ENCODE results near the gene CDHR2. TPM values are rescaled to one million over a fixed set of nuclear protein-coding genes. Genes with fewer than 3 reads are reported as not detected.

CDHR2 gene
- total and polyA plus RNA-seq, 2 donors (not counting 3 experiments of a cell fraction or from before 2014, with no cell fraction given): not detected

DNA sequence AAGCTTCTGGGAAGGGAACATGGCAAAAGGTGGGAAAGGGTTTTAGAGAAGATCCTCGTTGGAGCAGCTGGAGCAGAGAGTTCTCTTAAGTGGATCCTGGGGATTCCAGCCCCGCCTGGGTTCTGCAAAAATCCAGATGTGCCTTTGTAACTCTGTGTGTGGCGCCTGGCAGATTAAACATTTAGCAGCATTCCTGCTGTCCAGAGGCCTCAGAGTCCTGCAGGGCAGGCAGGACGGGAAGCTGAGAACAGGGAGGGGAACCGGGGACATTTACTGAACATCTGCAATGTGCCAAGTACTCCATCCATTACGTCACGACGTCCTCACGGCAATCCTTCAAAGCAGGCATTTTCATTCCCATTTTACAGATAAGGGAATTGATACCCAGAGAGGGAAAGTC is 87.3 kb downstream of the CDHR2 start:
- TF ChIP-seq FOS (IDR thresholded peaks at IDR 0.05; ENCODE audit: borderline replicate concordance, insufficient read depth, low read length) (no peak), GATA2 (IDR thresholded peaks at IDR 0.05; ENCODE audit: insufficient read depth, insufficient read length, low read depth, low read length) (no peak), POLR2AphosphoS5 (IDR thresholded peaks at IDR 0.05; ENCODE audit: insufficient read depth, low read depth, low read length) (no peak), POLR2A (IDR thresholded peaks at IDR 0.05; ENCODE audit: low read depth, low read length) (no peak), JUN (IDR thresholded peaks at IDR 0.05; ENCODE audit: borderline replicate concordance, insufficient read depth, insufficient read length, low read depth) (no peak), EZH2 (IDR thresholded peaks at IDR 0.05; ENCODE audit: borderline replicate concordance, low read depth, low read length, severe bottlenecking) (no peak), MYC (IDR thresholded peaks at IDR 0.05; ENCODE audit: low read depth, low read length) (no peak)
- TF ChIP-seq, protein P1, sequence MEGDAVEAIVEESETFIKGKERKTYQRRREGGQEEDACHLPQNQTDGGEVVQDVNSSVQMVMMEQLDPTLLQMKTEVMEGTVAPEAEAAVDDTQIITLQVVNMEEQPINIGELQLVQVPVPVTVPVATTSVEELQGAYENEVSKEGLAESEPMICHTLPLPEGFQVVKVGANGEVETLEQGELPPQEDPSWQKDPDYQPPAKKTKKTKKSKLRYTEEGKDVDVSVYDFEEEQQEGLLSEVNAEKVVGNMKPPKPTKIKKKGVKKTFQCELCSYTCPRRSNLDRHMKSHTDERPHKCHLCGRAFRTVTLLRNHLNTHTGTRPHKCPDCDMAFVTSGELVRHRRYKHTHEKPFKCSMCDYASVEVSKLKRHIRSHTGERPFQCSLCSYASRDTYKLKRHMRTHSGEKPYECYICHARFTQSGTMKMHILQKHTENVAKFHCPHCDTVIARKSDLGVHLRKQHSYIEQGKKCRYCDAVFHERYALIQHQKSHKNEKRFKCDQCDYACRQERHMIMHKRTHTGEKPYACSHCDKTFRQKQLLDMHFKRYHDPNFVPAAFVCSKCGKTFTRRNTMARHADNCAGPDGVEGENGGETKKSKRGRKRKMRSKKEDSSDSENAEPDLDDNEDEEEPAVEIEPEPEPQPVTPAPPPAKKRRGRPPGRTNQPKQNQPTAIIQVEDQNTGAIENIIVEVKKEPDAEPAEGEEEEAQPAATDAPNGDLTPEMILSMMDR (IDR thresholded peaks at IDR 0.05; ENCODE audit: extremely low read depth in 1 of 2, insufficient read depth in 1 of 2, low read depth in 1 of 2, low read length in 2 of 2): no peak
- TF ChIP-seq, protein P2, sequence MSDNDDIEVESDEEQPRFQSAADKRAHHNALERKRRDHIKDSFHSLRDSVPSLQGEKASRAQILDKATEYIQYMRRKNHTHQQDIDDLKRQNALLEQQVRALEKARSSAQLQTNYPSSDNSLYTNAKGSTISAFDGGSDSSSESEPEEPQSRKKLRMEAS (IDR thresholded peaks at IDR 0.05; ENCODE audit: insufficient read depth, insufficient read length): no peak
- no peak overlapping the region for H3K9ac ChIP-seq (replicated peaks; ENCODE audit: extremely low read depth, insufficient read depth, low read length)
- intact Hi-C loops (cut with micrococcal nuclease) (no loop called here), dilution Hi-C loops (cut with MboI; ENCODE audit: extremely low pct_ligation_motif_present, low sequenced_read_pairs) (no loop called here)
- H3K27ac ChIP-seq (ENCODE audit: insufficient read depth, low read depth, low read length): no peak overlapping the region
- H4K20me1 ChIP-seq (replicated peaks; ENCODE audit: control insufficient read depth, extremely low read depth, insufficient read depth, low read length): no peaks in the 10 kb centered on the region
- ChIA-PET POLR2A (no interaction called here), CTCF (interaction anchor here (2.3 kb wide), 1 partner anchor 24 kb away, joined by 7 read pairs; no protein-coding TSS in a partner anchor)
- no TSS peak for BruUV-seq (replicated peaks)
- FAIRE-seq (no peak), DNase-seq (ENCODE audit: low read depth, low spot score) (no peak)
- H3K4me1 ChIP-seq (ENCODE audit: control insufficient read depth, extremely low read depth, insufficient read depth, low read length): no peaks in the 10 kb centered on the region
- H3K4me3 ChIP-seq (replicated peaks in 1 of 3; ENCODE audit: insufficient read depth in 1 of 3, low read depth in 1 of 3, low read length in 3 of 3): no peak overlapping the region
- no peaks in the 10 kb centered on the region for H3K79me2 ChIP-seq (ENCODE audit: control insufficient read depth, insufficient read depth, low read length)
- no peak overlapping the region for H2AFZ ChIP-seq (ENCODE audit: low read depth, low read length)
- H3K4me2 ChIP-seq (ENCODE audit: insufficient read depth, low read length): no peak overlapping the region
- no peaks in the 10 kb centered on the region for H3K9me1 ChIP-seq (replicated peaks; ENCODE audit: control insufficient read depth, extremely low read depth, insufficient read depth, low read length)
- peaks cover 27 to 33% of the 10 kb centered on the region in 2 experiments for H3K27me3 ChIP-seq (ENCODE audit: control insufficient read depth in 2 of 2, insufficient read depth in 2 of 2, low read length in 2 of 2)
- no peaks in the 10 kb centered on the region for H3K36me3 ChIP-seq (ENCODE audit: control insufficient read depth in 2 of 2, extremely low read depth in 1 of 2, insufficient read depth in 2 of 2, low read length in 2 of 2)
- H3K9me3 ChIP-seq (replicated peaks; ENCODE audit: control insufficient read depth, insufficient read depth, low read length): no peaks in the 10 kb centered on the region

All from endothelial cell of umbilical vein (primary cell).